ENCODE data around the gene CYFIP2.

Gene CYFIP2

DNA sequence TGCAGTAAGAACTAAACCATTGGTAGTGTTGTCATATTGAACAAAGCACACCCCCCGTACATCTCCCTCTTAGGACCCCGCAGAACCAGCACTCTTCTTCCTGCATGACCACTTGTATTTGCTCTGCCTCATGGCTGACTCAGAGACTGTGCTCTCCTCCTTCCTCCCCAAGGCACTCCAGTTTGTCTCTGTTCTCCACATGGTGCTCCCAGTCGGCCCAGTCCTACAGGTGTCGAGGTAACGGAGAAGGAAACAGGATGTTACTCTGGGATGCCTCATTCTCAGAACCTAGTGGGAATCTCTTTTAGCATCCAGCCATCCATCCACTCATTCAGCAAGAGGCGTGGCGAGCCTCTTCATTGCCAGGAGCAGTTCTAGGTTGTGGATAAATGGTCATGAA, 97.1 kb downstream of the CYFIP2 start:
- no peak overlapping the region for H3K27ac ChIP-seq
- no peaks in the 10 kb centered on the region for H3K27me3 ChIP-seq
- no peaks in the 10 kb centered on the region for H3K9me3 ChIP-seq
- no peaks in the 10 kb centered on the region for H3K4me1 ChIP-seq
- peaks cover 99% of the 10 kb centered on the region for H3K36me3 ChIP-seq
- H3K4me3 ChIP-seq, result no peak overlapping the region
- H3K4me2 ChIP-seq, result no peak overlapping the region
- no peak for TF ChIP-seq Cebpa-rat (IDR thresholded peaks at IDR 0.05)
- peaks cover 56% of the 10 kb centered on the region for H4K20me1 ChIP-seq
- no peak overlapping the region for H3K9ac ChIP-seq

DNA sequence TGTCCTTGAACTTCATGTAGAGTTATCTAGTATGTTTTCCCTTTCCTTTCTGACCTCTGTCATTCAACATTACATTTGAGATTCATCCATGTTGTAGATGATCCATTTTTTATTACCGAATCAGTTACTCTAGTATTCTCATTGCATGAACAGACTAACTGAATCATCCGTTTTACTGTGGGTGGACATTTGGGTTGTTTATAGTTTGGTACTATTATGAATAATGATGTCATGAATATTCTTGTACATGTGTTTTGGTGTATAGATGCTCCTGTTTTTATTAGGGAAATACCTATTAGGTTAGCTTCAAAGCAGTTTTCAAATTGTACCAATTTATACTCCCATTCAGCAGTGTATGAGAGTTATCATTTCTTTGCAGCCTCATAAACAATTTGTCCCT, 99.8 kb downstream of the CYFIP2 start:
- no peak overlapping the region for H3K4me2 ChIP-seq
- no peaks in the 10 kb centered on the region for H3K27me3 ChIP-seq
- H3K27ac ChIP-seq, result no peak overlapping the region
- H3K36me3 ChIP-seq, result peaks cover 99% of the 10 kb centered on the region
- H3K4me3 ChIP-seq, result no peak overlapping the region
- no peaks in the 10 kb centered on the region for H3K9me3 ChIP-seq
- H4K20me1 ChIP-seq, result peaks cover 58% of the 10 kb centered on the region
- TF ChIP-seq Cebpa-rat (IDR thresholded peaks at IDR 0.05), result no peak
- no peaks in the 10 kb centered on the region for H3K4me1 ChIP-seq
- no peak overlapping the region for H3K9ac ChIP-seq

DNA sequence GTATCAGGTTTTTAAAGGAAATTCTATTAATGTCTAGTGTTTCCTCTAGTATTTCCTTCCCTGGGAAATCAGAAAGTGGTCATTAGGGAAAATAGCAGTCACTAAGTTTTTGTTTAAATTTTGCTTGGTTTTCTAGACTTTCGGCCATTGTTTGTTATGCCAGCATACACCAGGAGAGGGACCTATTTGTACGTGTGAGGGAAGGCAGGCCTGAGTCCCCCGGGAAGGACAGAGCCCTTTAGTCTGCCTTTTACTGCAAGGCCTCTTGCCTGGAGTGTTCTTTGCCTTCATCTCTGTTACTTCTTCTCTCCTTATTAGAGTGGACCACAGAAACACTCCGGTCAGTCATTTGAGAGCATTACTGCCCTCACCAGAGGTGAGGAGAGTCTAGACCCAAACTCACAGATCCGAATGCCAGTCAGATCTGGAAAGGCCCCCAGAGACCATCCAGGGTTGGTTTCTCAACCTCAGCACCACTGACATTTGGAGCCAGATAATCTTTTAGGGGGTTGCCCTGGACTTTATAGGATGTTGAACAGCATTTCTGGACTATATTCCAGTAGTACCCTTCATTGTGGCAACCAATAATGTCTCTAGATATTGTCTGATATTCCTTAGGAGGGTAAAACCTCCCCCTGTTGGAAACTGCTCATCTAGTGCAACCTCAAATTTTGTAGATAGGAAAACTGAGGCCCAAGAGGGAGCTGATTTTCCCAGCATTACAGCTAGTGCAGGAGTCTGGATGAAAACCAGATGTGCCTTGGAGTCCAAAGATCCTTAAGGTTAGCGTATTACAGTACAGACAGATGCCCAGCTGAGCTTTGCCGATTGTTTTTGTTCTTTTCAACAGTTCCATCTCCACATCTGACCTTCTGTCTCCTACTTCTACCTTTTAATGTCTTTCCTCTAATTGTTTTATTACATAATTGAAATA, 101.1 kb downstream of the CYFIP2 start:
- H3K4me1 ChIP-seq, result no peaks in the 10 kb centered on the region
- H4K20me1 ChIP-seq, result peaks cover 57% of the 10 kb centered on the region
- H3K4me3 ChIP-seq, result no peak overlapping the region
- peaks cover 99% of the 10 kb centered on the region for H3K36me3 ChIP-seq
- no peaks in the 10 kb centered on the region for H3K27me3 ChIP-seq
- H3K9ac ChIP-seq, result no peak overlapping the region
- H3K9me3 ChIP-seq, result no peaks in the 10 kb centered on the region
- no peak overlapping the region for H3K4me2 ChIP-seq
- TF ChIP-seq Cebpa-rat (IDR thresholded peaks at IDR 0.05), result no peak
- no peak overlapping the region for H3K27ac ChIP-seq

- H3K27ac ChIP-seq, result no peak overlapping the region
- no peak for TF ChIP-seq Cebpa-rat (IDR thresholded peaks at IDR 0.05)
- H3K9me3 ChIP-seq, result no peaks in the 10 kb centered on the region
- H3K4me2 ChIP-seq, result no peak overlapping the region
- no peaks in the 10 kb centered on the region for H3K27me3 ChIP-seq
- peaks cover 100% of the 10 kb centered on the region for H3K36me3 ChIP-seq
- H3K4me3 ChIP-seq, result no peak overlapping the region
- no peaks in the 10 kb centered on the region for H3K4me1 ChIP-seq
- peaks cover 45% of the 10 kb centered on the region for H4K20me1 ChIP-seq
- H3K9ac ChIP-seq, result no peak overlapping the region
Measured at GRCh38 chr5:157369507-157369906, 103.6 kb downstream of the CYFIP2 start.

DNA sequence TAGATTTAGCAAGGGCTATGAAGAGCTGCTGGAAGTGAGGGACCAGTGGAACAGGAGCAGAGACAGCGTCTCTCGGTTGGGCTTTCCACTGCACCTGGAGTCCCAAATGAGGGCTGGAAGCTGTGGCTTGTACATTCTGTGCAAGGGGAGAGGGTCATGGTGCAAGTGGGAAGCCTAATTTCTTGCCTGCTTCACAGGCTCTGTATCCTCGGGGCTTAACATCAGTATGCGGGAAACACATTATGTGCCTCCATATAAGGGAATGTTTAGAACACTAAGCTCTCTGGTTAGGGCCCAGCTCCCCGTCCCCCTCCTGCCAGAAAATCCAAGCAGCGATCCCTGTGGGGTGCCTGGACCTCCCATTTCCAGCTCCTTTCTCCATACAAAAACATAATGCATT, 105.0 kb downstream of the CYFIP2 start:
- no peak overlapping the region for H3K27ac ChIP-seq
- peaks cover 46% of the 10 kb centered on the region for H4K20me1 ChIP-seq
- TF ChIP-seq Cebpa-rat (IDR thresholded peaks at IDR 0.05), result no peak
- no peaks in the 10 kb centered on the region for H3K4me1 ChIP-seq
- H3K9me3 ChIP-seq, result no peaks in the 10 kb centered on the region
- no peaks in the 10 kb centered on the region for H3K27me3 ChIP-seq
- H3K36me3 ChIP-seq, result peaks cover 100% of the 10 kb centered on the region
- H3K4me3 ChIP-seq, result no peak overlapping the region
- H3K9ac ChIP-seq, result no peak overlapping the region
- H3K4me2 ChIP-seq, result no peak overlapping the region

DNA sequence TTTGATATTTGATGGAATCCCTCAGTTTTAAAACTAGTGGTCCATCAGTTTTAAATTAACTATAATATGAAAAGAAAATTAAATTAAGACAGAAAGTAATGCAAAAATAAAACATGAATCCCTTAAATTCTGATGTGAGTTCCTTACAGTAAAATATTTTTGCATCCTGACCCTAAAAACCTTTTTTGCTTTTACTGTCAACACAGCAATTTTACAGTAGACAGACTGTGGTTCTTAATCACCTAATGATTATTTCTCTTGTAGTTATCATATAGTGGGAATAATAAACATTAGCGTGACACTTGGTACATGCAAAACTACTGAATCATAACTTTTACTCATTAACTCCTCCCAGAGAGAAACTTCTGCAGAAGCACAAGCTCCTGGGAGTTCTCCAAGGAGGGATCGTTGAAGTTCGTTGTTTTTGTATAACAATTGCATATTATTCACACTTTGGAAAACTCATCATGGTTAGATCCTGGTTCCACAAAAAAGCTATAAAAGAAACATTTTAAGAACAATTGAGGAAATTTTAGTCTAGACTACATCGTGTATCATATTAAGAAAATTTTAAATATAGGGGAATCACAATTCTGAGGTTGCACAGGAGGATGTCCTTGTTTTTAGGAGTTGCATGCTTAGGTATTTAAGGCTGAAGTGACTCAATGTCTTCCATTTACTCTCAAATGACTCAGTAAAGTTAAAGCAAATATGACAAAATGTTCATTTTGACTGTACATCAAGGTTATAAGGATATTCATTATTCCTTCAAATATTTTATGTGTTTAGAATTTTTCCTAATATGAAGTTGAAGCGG, 105.9 kb downstream of the CYFIP2 start:
- no peak overlapping the region for H3K9ac ChIP-seq
- TF ChIP-seq Cebpa-rat (IDR thresholded peaks at IDR 0.05), result no peak
- peaks cover 100% of the 10 kb centered on the region for H3K36me3 ChIP-seq

DNA sequence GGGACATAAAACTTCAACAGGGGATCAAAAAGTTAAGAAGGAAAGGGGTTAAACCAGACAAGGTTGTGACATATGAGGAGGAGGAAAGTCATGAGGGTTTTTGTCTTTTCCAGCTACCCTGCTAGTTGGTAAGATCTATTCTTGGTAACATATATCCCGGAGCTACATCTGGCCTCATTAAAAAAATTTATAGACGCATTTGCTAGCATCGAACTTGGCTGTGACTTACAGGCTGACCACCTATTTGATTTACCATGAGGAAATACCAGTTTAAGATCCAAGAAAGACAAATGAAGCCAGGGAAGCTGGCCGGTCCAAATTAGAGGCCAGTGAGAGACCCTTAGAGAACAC, 106.5 kb downstream of the CYFIP2 start:
- H3K9ac ChIP-seq, result no peak overlapping the region
- no peak overlapping the region for H3K4me2 ChIP-seq
- H3K36me3 ChIP-seq, result peaks cover 100% of the 10 kb centered on the region

More for the DNA sequence above, 105.9 kb downstream of the CYFIP2 start:
- Histone ChIP-seq H3K4me1 (no peaks in the 10 kb centered on the region), H3K27me3 (no peaks in the 10 kb centered on the region), H3K27ac (no peak overlapping the region), H3K4me2 (no peak overlapping the region), H4K20me1 (peaks cover 46% of the 10 kb centered on the region), H3K4me3 (no peak overlapping the region), H3K9me3 (no peaks in the 10 kb centered on the region)

DNA sequence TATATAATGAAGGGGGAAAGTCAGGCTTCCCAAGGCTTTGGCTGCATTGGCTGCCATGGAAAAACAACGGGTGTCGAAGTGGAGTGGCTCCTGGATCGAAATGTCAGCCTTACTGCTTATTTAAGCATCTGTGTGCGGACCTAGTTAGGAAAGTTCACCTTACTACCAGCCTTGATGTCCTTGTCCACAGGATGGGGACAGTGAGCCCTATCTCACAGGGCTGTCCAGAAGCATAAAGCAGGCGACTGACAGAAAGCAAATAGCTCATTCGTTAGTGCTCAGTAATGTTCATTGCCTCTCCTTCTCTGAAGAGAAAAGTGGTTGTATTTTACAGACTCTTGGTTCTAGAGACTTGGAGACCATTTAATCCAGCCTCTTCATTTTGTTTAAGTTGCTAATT, 112.6 kb downstream of the CYFIP2 start:
- H3K4me3 ChIP-seq, result no peak overlapping the region
- no peaks in the 10 kb centered on the region for H3K27me3 ChIP-seq
- H3K4me1 ChIP-seq, result no peaks in the 10 kb centered on the region
- H3K9ac ChIP-seq, result no peak overlapping the region
- H4K20me1 ChIP-seq, result peaks cover 27% of the 10 kb centered on the region
- no peak overlapping the region for H3K27ac ChIP-seq
- H3K36me3 ChIP-seq, result peaks cover 99% of the 10 kb centered on the region
- H3K4me2 ChIP-seq, result no peak overlapping the region
- H3K9me3 ChIP-seq, result no peaks in the 10 kb centered on the region
- TF ChIP-seq Cebpa-rat (IDR thresholded peaks at IDR 0.05), result no peak

More for the DNA sequence above, 106.5 kb downstream of the CYFIP2 start:
- Histone ChIP-seq H3K27me3 (no peaks in the 10 kb centered on the region), H3K9me3 (no peaks in the 10 kb centered on the region), H3K4me3 (no peak overlapping the region), H3K27ac (no peak overlapping the region), H3K4me1 (no peaks in the 10 kb centered on the region), H4K20me1 (peaks cover 46% of the 10 kb centered on the region)
- TF ChIP-seq Cebpa-rat (IDR thresholded peaks at IDR 0.05), result no peak

DNA sequence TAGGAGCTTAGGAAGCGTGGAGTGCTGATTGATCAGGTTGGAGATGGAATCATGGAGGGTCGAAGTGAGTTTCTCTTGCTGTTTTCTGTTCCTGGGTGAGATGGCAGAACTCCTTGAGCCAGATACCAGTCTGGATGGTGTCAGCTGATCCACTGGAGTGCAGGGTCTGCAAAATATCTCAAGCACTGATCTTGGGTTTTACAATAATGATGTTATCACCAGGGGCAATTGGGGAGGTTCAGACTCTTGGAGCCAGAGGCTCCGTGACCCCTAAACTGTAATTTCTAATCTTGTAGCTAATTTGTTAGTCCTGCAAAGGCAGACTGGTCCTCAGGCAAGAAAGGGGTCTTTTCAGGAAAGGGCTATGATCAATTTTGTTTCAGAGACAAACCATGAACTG, 114.1 kb downstream of the CYFIP2 start:
- peaks cover 27% of the 10 kb centered on the region for H4K20me1 ChIP-seq
- no peaks in the 10 kb centered on the region for H3K4me1 ChIP-seq
- H3K27ac ChIP-seq, result no peak overlapping the region
- no peaks in the 10 kb centered on the region for H3K9me3 ChIP-seq
- H3K27me3 ChIP-seq, result no peaks in the 10 kb centered on the region
- TF ChIP-seq Cebpa-rat (IDR thresholded peaks at IDR 0.05), result no peak
- no peak overlapping the region for H3K4me3 ChIP-seq
- H3K4me2 ChIP-seq, result no peak overlapping the region
- H3K36me3 ChIP-seq, result peaks cover 99% of the 10 kb centered on the region
- no peak overlapping the region for H3K9ac ChIP-seq

DNA sequence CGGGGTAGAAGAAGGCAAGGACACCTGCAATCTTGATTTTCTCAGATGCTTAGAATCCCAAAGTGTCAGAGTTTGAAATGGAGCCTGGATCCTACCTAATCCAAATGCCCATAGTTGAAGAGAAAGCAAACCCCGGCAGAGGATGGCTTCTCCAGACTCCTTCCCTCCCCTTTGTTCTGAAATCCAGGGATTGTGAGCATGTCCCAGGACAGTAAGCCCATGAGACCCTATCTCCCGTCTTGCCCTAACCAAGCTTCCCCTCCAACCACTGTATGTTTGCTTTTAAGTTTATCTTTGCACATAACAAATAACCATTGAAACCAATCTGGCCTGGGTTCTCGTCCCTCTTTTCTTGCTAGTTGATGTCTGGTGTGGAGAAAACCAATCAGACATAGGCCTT, 115.8 kb downstream of the CYFIP2 start:
- no peak overlapping the region for H3K4me3 ChIP-seq
- H3K36me3 ChIP-seq, result peaks cover 99% of the 10 kb centered on the region
- no peaks in the 10 kb centered on the region for H3K4me1 ChIP-seq
- H3K27me3 ChIP-seq, result no peaks in the 10 kb centered on the region
- no peak overlapping the region for H3K9ac ChIP-seq
- H3K9me3 ChIP-seq, result no peaks in the 10 kb centered on the region
- H4K20me1 ChIP-seq, result peaks cover 12% of the 10 kb centered on the region
- TF ChIP-seq Cebpa-rat (IDR thresholded peaks at IDR 0.05), result no peak
- H3K27ac ChIP-seq, result no peak overlapping the region
- no peak overlapping the region for H3K4me2 ChIP-seq

All from BLaER1 (cell line).